Measurements from ENCODE around the gene TSPAN11. TPM values are rescaled to one million over a fixed set of nuclear protein-coding genes. Genes with fewer than 3 reads are reported as not detected.

The TSPAN11 gene
- total and polyA plus RNA-seq, 2 of the 4 experiments (the other 2 are of a cell fraction) = 0.18 to 0.26 TPM

GRCh38 chr12:30955214-30955613 is 28.7 kb downstream of the TSPAN11 start:
- no peak overlapping the region for H4K91ac ChIP-seq (ENCODE audit: insufficient read depth, low read depth, low read length)
- H2AK9ac ChIP-seq (replicated peaks; ENCODE audit: low read depth, low read length, poor library complexity) = no peak overlapping the region
- H2BK15ac ChIP-seq (ENCODE audit: low read depth, low read length) = no peak overlapping the region
- ATAC-seq (ENCODE audit: low read depth) (no peak), DNase-seq (no peak)
- no peaks in the 10 kb centered on the region for H3K79me1 ChIP-seq (ENCODE audit: low read depth in 1 of 2, low read length in 2 of 2)
- H2BK20ac ChIP-seq (ENCODE audit: low read depth, low read length) = no peak overlapping the region
- intact Hi-C loops (cut with micrococcal nuclease) (no loop called here), dilution Hi-C loops (cut with HindIII; ENCODE audit: low sequenced_read_pairs, unreplicated experiment) (no loop called here), in situ Hi-C loops (cut with MboI; ENCODE audit: low sequenced_read_pairs) (no loop called here)
- H3K18ac ChIP-seq (ENCODE audit: low read depth, low read length) = no peak overlapping the region
- WGBS, 2 experiments (ENCODE audit: extremely low coverage in 2 of 2, insufficient read length in 1 of 2) = no CpG with 5 or more reads among the region's 1 CpG
- no peaks in the 10 kb centered on the region for H4K20me1 ChIP-seq (ENCODE audit: insufficient read depth, low read length)
- no peak overlapping the region for H3K56ac ChIP-seq (ENCODE audit: extremely low read depth, insufficient read depth, low read length)
- H3K27me3 ChIP-seq (ENCODE audit: control insufficient read depth, insufficient read depth, low read length) = peaks cover 3% of the 10 kb centered on the region
- no peak overlapping the region for H2BK5ac ChIP-seq (ENCODE audit: low read depth, low read length, poor library complexity, severe bottlenecking)
- no peak overlapping the region for H2AK5ac ChIP-seq (ENCODE audit: low read depth, low read length)
- H3K36me3 ChIP-seq (ENCODE audit: control insufficient read depth, insufficient read depth, low read length) = no peaks in the 10 kb centered on the region
- TF ChIP-seq RCOR1 (IDR thresholded peaks at IDR 0.05; ENCODE audit: insufficient replicate concordance, low read length) = no peak
- no peak for TF ChIP-seq SMC3 (IDR thresholded peaks at IDR 0.05; ENCODE audit: low read depth, low read length)
- TF ChIP-seq RFX5 (IDR thresholded peaks at IDR 0.05; ENCODE audit: low read depth, low read length) = no peak
- TF ChIP-seq MAFK (IDR thresholded peaks at IDR 0.05; ENCODE audit: low read depth, low read length) = no peak
- no peak for TF ChIP-seq FOS (IDR thresholded peaks at IDR 0.05; ENCODE audit: low read depth, low read length)
- no peak for TF ChIP-seq ELK1 (IDR thresholded peaks at IDR 0.05; ENCODE audit: borderline replicate concordance, low read depth, low read length)
- no peak for TF ChIP-seq MXI1 (IDR thresholded peaks at IDR 0.05; ENCODE audit: borderline replicate concordance, low read depth, low read length)
- TF ChIP-seq USF2 (IDR thresholded peaks at IDR 0.05; ENCODE audit: low read depth, low read length) = no peak
- TF ChIP-seq MAZ (IDR thresholded peaks at IDR 0.05; ENCODE audit: borderline replicate concordance, low read depth, low read length) = no peak
- TF ChIP-seq CEBPB (IDR thresholded peaks at IDR 0.05; ENCODE audit: low read depth, low read length) = no peak
- no peak for TF ChIP-seq CHD1 (IDR thresholded peaks at IDR 0.05; ENCODE audit: low read depth, low read length)
- TF ChIP-seq POLR2A (IDR thresholded peaks at IDR 0.05; ENCODE audit: low read depth, low read length) = no peak
- no peak for TF ChIP-seq RAD21 (IDR thresholded peaks at IDR 0.05; ENCODE audit: low read length)
- no peak for TF ChIP-seq NFE2L2 (IDR thresholded peaks at IDR 0.05; ENCODE audit: low read depth, low read length)
- no peak for TF ChIP-seq BHLHE40 (IDR thresholded peaks at IDR 0.05; ENCODE audit: low read depth, low read length)
- TF ChIP-seq CTCF (conservative IDR thresholded peaks at IDR 0.05; ENCODE audit: low read depth, low read length) = no peak
- no peaks in the 10 kb centered on the region for H3K4me1 ChIP-seq (ENCODE audit: control insufficient read depth, insufficient read depth, low read length)
- H3K9me3 ChIP-seq (ENCODE audit: control insufficient read depth, insufficient read depth, low read length) = no peaks in the 10 kb centered on the region
- H2AFZ ChIP-seq (replicated peaks; ENCODE audit: low read length, poor library complexity) = no peak overlapping the region
- H3K9me1 ChIP-seq (ENCODE audit: insufficient read depth, low read length) = no peaks in the 10 kb centered on the region; the same call in 1 of the 2 replicates
- BruUV-seq (replicated peaks) = no TSS peak
- no peak overlapping the region for H3K4me3 ChIP-seq (ENCODE audit: insufficient read depth, low read depth, low read length)
- POLR2A ChIA-PET (ENCODE audit: unreplicated experiment) = no interaction called here
- H3K27ac ChIP-seq (ENCODE audit: insufficient read depth, low read length) = no peak overlapping the region
- CTCF ChIA-PET = no interaction called here
- no peak overlapping the region for H4K8ac ChIP-seq (ENCODE audit: low read depth in 2 of 2, low read length in 2 of 2)
- no peak overlapping the region for H3K9ac ChIP-seq (ENCODE audit: low read depth, low read length)
- no peak overlapping the region for H3K4ac ChIP-seq (ENCODE audit: low read depth, low read length)
- no peak overlapping the region for H3K4me2 ChIP-seq (ENCODE audit: low read depth, low read length)
- H3K23ac ChIP-seq (ENCODE audit: low read depth, low read length) = no peak overlapping the region
- no peak overlapping the region for H4K5ac ChIP-seq (ENCODE audit: low read depth, low read length)
- no peak overlapping the region for H3K14ac ChIP-seq (replicated peaks; ENCODE audit: low read depth, low read length)
- H2BK120ac ChIP-seq (ENCODE audit: low read depth, low read length) = no peak overlapping the region

All from IMR-90 (cell line).